ENCODE results near the gene RERE.

GRCh38 chr1:8591569-8591968 is 225.9 kb downstream of the RERE start:
- TF ChIP-seq CTCF (IDR thresholded peaks at IDR 0.05): no peak
- TF ChIP-seq POLR2A (IDR thresholded peaks at IDR 0.05): no peak

All from body of pancreas (tissue), 4 donors.